ENCODE measurements around the gene SLC15A4. TPM values are rescaled to one million over a fixed set of nuclear protein-coding genes. Genes with fewer than 3 reads are reported as not detected.

Gene SLC15A4
- polyA plus RNA-seq, 1 of the 3 experiments (the other 2 are of a cell fraction) = 14.5 TPM

- no peak overlapping the region for H3K27ac ChIP-seq (ENCODE audit: low read depth in 2 of 2, low read length in 1 of 2)
- no peaks in the 10 kb centered on the region for H3K27me3 ChIP-seq (ENCODE audit: insufficient read depth)
- no peaks in the 10 kb centered on the region for H3F3A ChIP-seq (replicated peaks; ENCODE audit: insufficient read depth)
- peaks cover 23 to 27% of the 10 kb centered on the region in 2 experiments for H3K36me3 ChIP-seq (replicated peaks in 1 of 2; ENCODE audit: control insufficient read depth in 1 of 2, insufficient read depth in 2 of 2, low read length in 1 of 2)
- ChIA-PET CTCF (no interaction called here), POLR2A (no interaction called here)
- TF ChIP-seq MXI1 (IDR thresholded peaks at IDR 0.05; ENCODE audit: low read depth, low read length) = no peak
- TF ChIP-seq SIN3A (IDR thresholded peaks at IDR 0.05; ENCODE audit: borderline replicate concordance, low read depth, low read length) = no peak
- TF ChIP-seq, protein P1, sequence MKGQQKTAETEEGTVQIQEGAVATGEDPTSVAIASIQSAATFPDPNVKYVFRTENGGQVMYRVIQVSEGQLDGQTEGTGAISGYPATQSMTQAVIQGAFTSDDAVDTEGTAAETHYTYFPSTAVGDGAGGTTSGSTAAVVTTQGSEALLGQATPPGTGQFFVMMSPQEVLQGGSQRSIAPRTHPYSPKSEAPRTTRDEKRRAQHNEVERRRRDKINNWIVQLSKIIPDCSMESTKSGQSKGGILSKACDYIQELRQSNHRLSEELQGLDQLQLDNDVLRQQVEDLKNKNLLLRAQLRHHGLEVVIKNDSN (IDR thresholded peaks at IDR 0.05; ENCODE audit: borderline replicate concordance, low read depth) = no peak
- TF ChIP-seq, protein P2, sequence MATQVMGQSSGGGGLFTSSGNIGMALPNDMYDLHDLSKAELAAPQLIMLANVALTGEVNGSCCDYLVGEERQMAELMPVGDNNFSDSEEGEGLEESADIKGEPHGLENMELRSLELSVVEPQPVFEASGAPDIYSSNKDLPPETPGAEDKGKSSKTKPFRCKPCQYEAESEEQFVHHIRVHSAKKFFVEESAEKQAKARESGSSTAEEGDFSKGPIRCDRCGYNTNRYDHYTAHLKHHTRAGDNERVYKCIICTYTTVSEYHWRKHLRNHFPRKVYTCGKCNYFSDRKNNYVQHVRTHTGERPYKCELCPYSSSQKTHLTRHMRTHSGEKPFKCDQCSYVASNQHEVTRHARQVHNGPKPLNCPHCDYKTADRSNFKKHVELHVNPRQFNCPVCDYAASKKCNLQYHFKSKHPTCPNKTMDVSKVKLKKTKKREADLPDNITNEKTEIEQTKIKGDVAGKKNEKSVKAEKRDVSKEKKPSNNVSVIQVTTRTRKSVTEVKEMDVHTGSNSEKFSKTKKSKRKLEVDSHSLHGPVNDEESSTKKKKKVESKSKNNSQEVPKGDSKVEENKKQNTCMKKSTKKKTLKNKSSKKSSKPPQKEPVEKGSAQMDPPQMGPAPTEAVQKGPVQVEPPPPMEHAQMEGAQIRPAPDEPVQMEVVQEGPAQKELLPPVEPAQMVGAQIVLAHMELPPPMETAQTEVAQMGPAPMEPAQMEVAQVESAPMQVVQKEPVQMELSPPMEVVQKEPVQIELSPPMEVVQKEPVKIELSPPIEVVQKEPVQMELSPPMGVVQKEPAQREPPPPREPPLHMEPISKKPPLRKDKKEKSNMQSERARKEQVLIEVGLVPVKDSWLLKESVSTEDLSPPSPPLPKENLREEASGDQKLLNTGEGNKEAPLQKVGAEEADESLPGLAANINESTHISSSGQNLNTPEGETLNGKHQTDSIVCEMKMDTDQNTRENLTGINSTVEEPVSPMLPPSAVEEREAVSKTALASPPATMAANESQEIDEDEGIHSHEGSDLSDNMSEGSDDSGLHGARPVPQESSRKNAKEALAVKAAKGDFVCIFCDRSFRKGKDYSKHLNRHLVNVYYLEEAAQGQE (IDR thresholded peaks at IDR 0.05; ENCODE audit: low read depth, low read length) = no peak
- TF ChIP-seq YY1 (IDR thresholded peaks at IDR 0.05; ENCODE audit: low read depth) = no peak
- TF ChIP-seq FOSL2 (IDR thresholded peaks at IDR 0.05; ENCODE audit: borderline replicate concordance, low read depth) = no peak
- no peak for TF ChIP-seq TCF12 (IDR thresholded peaks at IDR 0.05)
- no peak for TF ChIP-seq ELF1 (IDR thresholded peaks at IDR 0.05)
- no peak for TF ChIP-seq EP300 (IDR thresholded peaks at IDR 0.05; ENCODE audit: borderline replicate concordance in 1 of 2, low read depth in 1 of 2, low read length in 1 of 2)
- no peak for TF ChIP-seq JUND (IDR thresholded peaks at IDR 0.05)
- TF ChIP-seq FOXJ3 (CRISPR knock-in tag; IDR thresholded peaks at IDR 0.05) = no peak
- TF ChIP-seq POLR2AphosphoS5 (IDR thresholded peaks at IDR 0.05; ENCODE audit: low read depth, low read length) = no peak
- no peak for TF ChIP-seq PBX3 (IDR thresholded peaks at IDR 0.05)
- no peak for TF ChIP-seq NRF1 (IDR thresholded peaks at IDR 0.05; ENCODE audit: low read depth, low read length)
- no peak for TF ChIP-seq CHD2 (IDR thresholded peaks at IDR 0.05; ENCODE audit: low read length, partially characterized antibody)
- TF ChIP-seq RFX5 (IDR thresholded peaks at IDR 0.05; ENCODE audit: low read length) = no peak
- no peak for TF ChIP-seq RAD21 (IDR thresholded peaks at IDR 0.05; ENCODE audit: low read length)
- TF ChIP-seq MAX (IDR thresholded peaks at IDR 0.05; ENCODE audit: low read depth) = no peak
- TF ChIP-seq TEAD4 (IDR thresholded peaks at IDR 0.05; ENCODE audit: borderline replicate concordance, insufficient read depth) = no peak
- no peak for DNase-seq
- no peak overlapping the region for H2AFZ ChIP-seq (ENCODE audit: low read depth)
- no peaks in the 10 kb centered on the region for H3K9me3 ChIP-seq
- no peak overlapping the region for H3K4me2 ChIP-seq
- H3K4me3 ChIP-seq (ENCODE audit: low read depth in 2 of 2, low read length in 1 of 2) = no peak overlapping the region
- peaks cover 98% of the 10 kb centered on the region for H3K79me2 ChIP-seq (ENCODE audit: insufficient read depth)
- no peaks in the 10 kb centered on the region for H3K9me2 ChIP-seq
- 100% methylated on average over 4 of the region's 4 CpGs for WGBS (ENCODE audit: low lambda C conversion rate)
- no peak overlapping the region for H3K9ac ChIP-seq
- peaks cover 43% of the 10 kb centered on the region for H4K20me1 ChIP-seq (ENCODE audit: insufficient read depth)
- peaks cover 6 to 7% of the 10 kb centered on the region in 2 experiments; a peak in 2 of 4 replicates for H3K4me1 ChIP-seq (ENCODE audit: control insufficient read depth in 1 of 2, insufficient read depth in 2 of 2, low read depth in 1 of 2, low read length in 1 of 2)
Measured at GRCh38 chr12:128816643-128816920, 7.2 kb downstream of the SLC15A4 start.

Measured in SK-N-SH (cell line).